Karpas-422 (cell line): ENCODE results near the gene CNKSR1. TPM values are rescaled to one million over a fixed set of nuclear protein-coding genes. Genes with fewer than 3 reads are reported as not detected.

ENCODE experiments used
- DNase-seq: peaks from one replicate; pipeline ENCODE4 v3.0.0-alpha.2; 2015
- H2AFZ ChIP-seq: fragments of 200-600 bp; sonication (generic); 2 replicates; pipeline ENCODE4 v1.6.1; 2014; ENCODE audit warnings: antibody characterized with exemption, low read length, mixed read lengths
- H3K27ac ChIP-seq: fragments of 200-600 bp; sonication (generic); 2 replicates; pipeline ENCODE4 v1.5.1; 2014; ENCODE audit warnings: mild to moderate bottlenecking, low read length, moderate library complexity
- H3K27me3 ChIP-seq: fragments of 200-600 bp; sonication (generic); 2 replicates; pipeline ENCODE4 v1.6.1; 2014; ENCODE audit warnings: low read length, mixed read lengths
- H3K36me3 ChIP-seq: fragments of 200-600 bp; sonication (generic); 2 replicates; pipeline ENCODE4 v1.6.1; 2014; ENCODE audit warnings: low read length, mixed read lengths; ENCODE audit not compliant: insufficient read depth
- H3K4me1 ChIP-seq: fragments of 200-600 bp; sonication (generic); 2 replicates; pipeline ENCODE4 v1.6.1; 2014; ENCODE audit warnings: mild to moderate bottlenecking, low read length, mixed read lengths
- H3K4me2 ChIP-seq: fragments of 200-600 bp; sonication (generic); 2 replicates; pipeline ENCODE4 v1.6.1; 2014; ENCODE audit warnings: low read length, low read depth, mild to moderate bottlenecking; ENCODE audit not compliant: poor library complexity, severe bottlenecking
- H3K4me3 ChIP-seq: fragments of 200-600 bp; sonication (generic); 2 replicates; pipeline ENCODE4 v1.5.1; 2014; ENCODE audit warnings: mild to moderate bottlenecking, antibody characterized with exemption, low read length, mixed read lengths
- H3K79me2 ChIP-seq: fragments of 200-600 bp; sonication (generic); 2 replicates; pipeline ENCODE4 v1.6.1; 2014; ENCODE audit warnings: mild to moderate bottlenecking, low read length, mixed read lengths
- H3K9ac ChIP-seq: fragments of 200-600 bp; sonication (generic); 2 replicates; pipeline ENCODE4 v1.6.0; 2014; ENCODE audit warnings: low read length
- H3K9me2 ChIP-seq: fragments of 200-600 bp; sonication (generic), shearing (Covaris generic); replicated peaks from 2 replicates; pipeline ENCODE4 v1.6.0; 2014; ENCODE audit warnings: mild to moderate bottlenecking, low read length, moderate library complexity; ENCODE audit not compliant: insufficient read depth
- H3K9me3 ChIP-seq: fragments of 300-700, 200-600 bp; sonication (generic); 2 replicates; pipeline ENCODE4 v1.6.1; 2014; ENCODE audit warnings: low read length, mixed read lengths
- H4K20me1 ChIP-seq: fragments of 200-600 bp; sonication (generic); 2 replicates; pipeline ENCODE4 v1.6.1; 2014; ENCODE audit warnings: mild to moderate bottlenecking, antibody characterized with exemption, low read length, low read depth; ENCODE audit not compliant: insufficient read depth
- total RNA-seq: library from RNA; depleted of rRNA; stranded (reverse); fragments of >200 nt; shearing (Covaris generic); gene quantifications from 2 replicates; pipeline ENCODE4 v1.2.3, GENCODE V29; 2014; ENCODE audit warnings: low replicate concordance; rRNA removed

Gene CNKSR1
- total RNA-seq, result 0.29 and 1.5 TPM in 2 replicates

- DNase-seq, result no peak
- Histone ChIP-seq H3K27ac (no peak within 1 kb of the TSS), H2AFZ (no peak within 1 kb of the TSS), H3K79me2 (no peaks in the 10 kb centered on the region), H3K27me3 (no peaks in the 10 kb centered on the region), H4K20me1 (no peaks in the 10 kb centered on the region), H3K9me2 (no peaks in the 10 kb centered on the region), H3K9ac (no peak within 1 kb of the TSS), H3K4me2 (no peak within 1 kb of the TSS), H3K4me1 (no peaks in the 10 kb centered on the region), H3K9me3 (no peaks in the 10 kb centered on the region), H3K4me3 (no peak within 1 kb of the TSS), H3K36me3 (no peaks in the 10 kb centered on the region)
Observed at GRCh38 chr1:26177182-26177684, at the start of gene CNKSR1. CNKSR1 (plus strand) TSS chr1:26177491; CDS start chr1:26177548, 57 bp downstream.

DNA sequence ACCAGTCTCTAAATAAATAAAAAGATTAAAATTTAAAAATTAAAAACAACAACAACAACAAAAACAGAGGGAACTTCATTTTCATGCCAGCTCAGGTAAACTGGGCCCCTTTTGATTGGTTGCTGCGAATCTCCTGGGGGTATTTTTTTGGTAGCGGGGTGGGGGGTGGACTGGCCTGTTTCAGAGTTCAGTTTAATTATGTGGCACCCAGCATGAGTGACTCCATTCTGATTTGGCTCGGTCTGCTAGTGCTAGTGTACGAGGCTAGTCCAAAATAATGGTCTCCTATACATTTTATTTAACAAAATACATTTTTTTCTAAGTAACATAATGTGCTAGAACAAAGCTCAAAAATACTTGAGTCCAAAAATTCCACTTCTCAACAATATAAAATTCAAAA, 47.5 kb upstream of the CNKSR1 start:
- H4K20me1 ChIP-seq, result 0 out of 2 replicates have a peak, but pooled peaks cover 5% of the 10 kb centered on the region

GRCh38 chr1:26130695-26131094, 46.6 kb upstream of the CNKSR1 start:
- Histone ChIP-seq H3K9me2 (no peaks in the 10 kb centered on the region), H3K36me3 (no peaks in the 10 kb centered on the region), H3K27ac (no peak overlapping the region), H3K4me2 (no peak overlapping the region), H3K4me1 (peaks cover 14% of the 10 kb centered on the region), H3K4me3 (no peak overlapping the region), H3K9me3 (no peaks in the 10 kb centered on the region), H3K79me2 (no peaks in the 10 kb centered on the region), H3K9ac (no peak overlapping the region), H3K27me3 (no peaks in the 10 kb centered on the region), H4K20me1 (no peaks in the 10 kb centered on the region), H2AFZ (no peak overlapping the region)
- DNase-seq, result no peak

More for the DNA sequence above, 47.5 kb upstream of the CNKSR1 start:
- Histone ChIP-seq H3K36me3 (no peaks in the 10 kb centered on the region), H3K27me3 (no peaks in the 10 kb centered on the region), H3K4me1 (peaks cover 17% of the 10 kb centered on the region), H3K9me3 (no peaks in the 10 kb centered on the region), H3K9me2 (no peaks in the 10 kb centered on the region), H3K27ac (no peak overlapping the region), H2AFZ (no peak overlapping the region), H3K9ac (no peak overlapping the region), H3K4me2 (no peak overlapping the region), H3K4me3 (no peak overlapping the region), H3K79me2 (no peaks in the 10 kb centered on the region)
- DNase-seq, result no peak

GRCh38 chr1:26132128-26132833, 45.0 kb upstream of the CNKSR1 start:
- H4K20me1 ChIP-seq, result no peaks in the 10 kb centered on the region
- peaks cover 4% of the 10 kb centered on the region for H3K4me1 ChIP-seq
- H2AFZ ChIP-seq, result no peak overlapping the region
- no peaks in the 10 kb centered on the region for H3K9me2 ChIP-seq
- no peaks in the 10 kb centered on the region for H3K9me3 ChIP-seq
- H3K9ac ChIP-seq, result no peak overlapping the region
- H3K4me2 ChIP-seq, result no peak overlapping the region
- no peaks in the 10 kb centered on the region for H3K79me2 ChIP-seq
- no peak overlapping the region for H3K4me3 ChIP-seq
- H3K27ac ChIP-seq, result no peak overlapping the region
- DNase-seq, result peak; percentile 51
- H3K27me3 ChIP-seq, result no peaks in the 10 kb centered on the region
- H3K36me3 ChIP-seq, result no peaks in the 10 kb centered on the region

- H2AFZ ChIP-seq, result no peak overlapping the region
- DNase-seq, result no peak
- no peaks in the 10 kb centered on the region for H3K79me2 ChIP-seq
- H3K36me3 ChIP-seq, result no peaks in the 10 kb centered on the region
- no peaks in the 10 kb centered on the region for H3K27me3 ChIP-seq
- H3K9ac ChIP-seq, result no peak overlapping the region
- no peaks in the 10 kb centered on the region for H3K9me3 ChIP-seq
- no peak overlapping the region for H3K4me3 ChIP-seq
- H3K4me1 ChIP-seq, result peaks cover 4% of the 10 kb centered on the region
- no peaks in the 10 kb centered on the region for H3K9me2 ChIP-seq
- H3K27ac ChIP-seq, result no peak overlapping the region
- H4K20me1 ChIP-seq, result no peaks in the 10 kb centered on the region
- H3K4me2 ChIP-seq, result no peak overlapping the region
Observed at GRCh38 chr1:26132834-26133167, 44.5 kb upstream of the CNKSR1 start.

DNA sequence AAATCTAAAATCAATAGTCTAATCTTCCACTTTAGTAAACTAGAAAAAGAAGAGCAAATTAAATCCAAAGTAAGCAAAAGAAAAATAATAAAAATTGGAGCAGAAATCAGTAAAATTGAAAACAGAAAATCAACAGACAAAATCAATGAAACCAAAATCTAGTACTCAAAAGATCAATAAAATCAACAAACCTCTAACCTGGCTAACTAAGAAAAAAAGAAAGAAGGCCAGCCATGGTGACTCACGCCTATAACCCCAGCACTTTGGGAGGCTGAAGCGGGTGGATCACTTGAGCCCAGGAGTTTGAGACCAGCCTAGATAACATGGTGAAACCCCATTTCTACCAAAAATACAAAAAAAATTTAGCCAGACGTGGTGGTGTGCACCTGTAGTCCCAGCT, 42.8 kb upstream of the CNKSR1 start:
- Histone ChIP-seq H3K9me3 (no peaks in the 10 kb centered on the region), H3K4me1 (peaks cover 4% of the 10 kb centered on the region), H3K4me2 (no peak overlapping the region), H2AFZ (no peak overlapping the region), H3K9ac (no peak overlapping the region), H3K9me2 (no peaks in the 10 kb centered on the region), H3K27me3 (no peaks in the 10 kb centered on the region), H4K20me1 (no peaks in the 10 kb centered on the region), H3K79me2 (no peaks in the 10 kb centered on the region), H3K4me3 (no peak overlapping the region), H3K36me3 (no peaks in the 10 kb centered on the region), H3K27ac (no peak overlapping the region)
- no peak for DNase-seq

GRCh38 chr1:26138974-26139558, 38.2 kb upstream of the CNKSR1 start:
- Histone ChIP-seq H3K4me2 (no peak overlapping the region), H2AFZ (no peak overlapping the region), H3K4me1 (no peaks in the 10 kb centered on the region), H3K9me3 (no peaks in the 10 kb centered on the region), H3K36me3 (no peaks in the 10 kb centered on the region), H3K9me2 (no peaks in the 10 kb centered on the region), H3K9ac (no peak overlapping the region), H3K4me3 (no peak overlapping the region), H4K20me1 (no peaks in the 10 kb centered on the region), H3K79me2 (no peaks in the 10 kb centered on the region), H3K27me3 (no peaks in the 10 kb centered on the region), H3K27ac (no peak overlapping the region)
- no peak for DNase-seq

GRCh38 chr1:26142159-26142558, 35.1 kb upstream of the CNKSR1 start:
- Histone ChIP-seq H2AFZ (no peak overlapping the region), H3K79me2 (no peaks in the 10 kb centered on the region), H3K27me3 (no peaks in the 10 kb centered on the region), H3K4me1 (no peaks in the 10 kb centered on the region), H3K4me3 (no peak overlapping the region), H3K9me3 (no peaks in the 10 kb centered on the region), H3K9ac (no peak overlapping the region), H3K27ac (no peak overlapping the region), H3K9me2 (no peaks in the 10 kb centered on the region), H4K20me1 (no peaks in the 10 kb centered on the region), H3K4me2 (no peak overlapping the region), H3K36me3 (no peaks in the 10 kb centered on the region)
- no peak for DNase-seq
